Fibroblast of villous mesenchyme (primary cell): Measurements from ENCODE around the gene OAS2. TPM values are rescaled to one million over a fixed set of nuclear protein-coding genes. Genes with fewer than 3 reads are reported as not detected.

Source experiments
- DNase-seq: peaks from one replicate; pipeline ENCODE4 v3.0.0-alpha.2; 2010; ENCODE audit warnings: low read depth
- H3K4me3 ChIP-seq: 2 replicates; pipeline ENCODE4 v1.5.1; 2011; ENCODE audit warnings: low read depth, mild to moderate bottlenecking, low read length
- CTCF ChIP-seq: IDR thresholded peaks from 2 replicates; pipeline ENCODE4 v1.5.1; 2012; ENCODE audit warnings: low read depth, mild to moderate bottlenecking, low read length; ENCODE audit not compliant: insufficient read depth
- total RNA-seq: library from RNA; depleted of rRNA; stranded (reverse); fragments of >200 nt; gene quantifications from 2 replicates; pipeline ENCODE4 v1.2.3, GENCODE V29; 2012

OAS2 gene
- 2.3 and 5.6 TPM in 2 replicates for total RNA-seq

- H3K4me3 ChIP-seq: peak within 1 kb of the TSS; percentile 56
- peak; percentile 86 for DNase-seq
- no peak for TF ChIP-seq CTCF
Observed at GRCh38 chr12:112978163-112979040, at the start of gene OAS2. Gene OAS2, plus strand, starts transcription at chr12:112978519. Its CDS starts 90 bp downstream, at chr12:112978609.

GRCh38 chr12:112928978-112929377 lies 49.3 kb upstream of the OAS2 start:
- no peak overlapping the region for H3K4me3 ChIP-seq
- TF ChIP-seq CTCF: no peak
- no peak for DNase-seq

GRCh38 chr12:112929715-112930114 lies 48.6 kb upstream of the OAS2 start:
- TF ChIP-seq CTCF: no peak
- no peak overlapping the region for H3K4me3 ChIP-seq
- no peak for DNase-seq

GRCh38 chr12:112930350-112930749 lies 48.0 kb upstream of the OAS2 start:
- TF ChIP-seq CTCF: no peak
- no peak overlapping the region for H3K4me3 ChIP-seq
- DNase-seq: no peak

GRCh38 chr12:112932485-112933128 lies 45.7 kb upstream of the OAS2 start:
- H3K4me3 ChIP-seq: no peak overlapping the region
- no peak for DNase-seq
- no peak for TF ChIP-seq CTCF

- no peak overlapping the region for H3K4me3 ChIP-seq
- TF ChIP-seq CTCF: no peak
- no peak for DNase-seq
Observed at GRCh38 chr12:112933129-112933505, 45.2 kb upstream of the OAS2 start.
